ENCODE measurements around the gene SH3RF2. TPM values are rescaled to one million over a fixed set of nuclear protein-coding genes. Genes with fewer than 3 reads are reported as not detected.
"Not testable (repeated sequence)": the region's sequence is repeated elsewhere in the genome, so short reads cannot be mapped to it uniquely, and the experiment has no call there.

Gene SH3RF2
- total RNA-seq, 1 donor from 2014 or later, result 267 TPM

GRCh38 chr5:146082798-146083197 is 146.4 kb downstream of the SH3RF2 start:
- DNase-seq (ENCODE audit: missing footprints) (no peak), ATAC-seq (no peak)
- intact Hi-C loops (cut with DNase I), result no loop called here

DNA sequence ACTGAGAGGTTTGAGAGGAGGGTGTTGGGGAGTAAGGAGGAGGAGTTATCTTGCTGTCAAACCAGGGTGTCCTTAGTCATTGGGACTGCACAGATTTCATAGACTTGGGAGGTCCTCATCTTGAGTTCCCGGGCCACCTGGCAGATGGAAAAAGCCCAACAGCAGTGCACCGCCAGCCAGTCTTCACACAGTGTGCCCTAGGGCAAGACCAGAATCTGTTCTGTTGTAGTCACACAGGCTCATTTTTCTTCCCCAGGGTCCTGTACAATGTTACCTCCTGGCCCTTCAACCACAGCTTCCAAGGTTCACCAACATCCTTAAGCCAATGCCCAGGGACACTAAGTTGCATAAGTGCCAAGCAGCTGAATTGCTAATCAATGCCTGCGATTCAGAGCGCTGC is 148.0 kb downstream of the SH3RF2 start:
- intact Hi-C loops (cut with DNase I), result no loop called here
- ATAC-seq (no peak), DNase-seq (ENCODE audit: missing footprints) (no peak)

DNA sequence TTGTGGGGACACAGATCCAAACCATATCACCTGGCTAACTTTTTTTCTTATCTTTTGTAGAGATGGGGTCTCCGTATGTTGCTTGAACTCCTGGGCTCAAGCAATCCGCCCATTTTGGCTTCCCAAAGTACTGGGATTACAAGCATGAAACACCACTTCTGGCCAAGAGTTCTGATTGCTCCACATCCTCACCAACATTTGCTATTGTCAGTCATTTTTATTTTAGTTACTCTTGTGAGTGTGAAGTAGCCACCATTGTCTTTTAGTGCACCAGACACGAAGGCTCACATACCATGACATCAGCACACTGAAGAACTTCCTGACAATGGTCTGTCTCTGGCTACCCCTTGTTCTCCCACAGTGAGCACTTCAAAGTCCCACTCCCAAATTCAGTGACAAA is 151.7 kb downstream of the SH3RF2 start:
- DNase-seq (ENCODE audit: missing footprints), result no peak
- intact Hi-C loops (cut with DNase I), result no loop called here
- ATAC-seq, result no peak

DNA sequence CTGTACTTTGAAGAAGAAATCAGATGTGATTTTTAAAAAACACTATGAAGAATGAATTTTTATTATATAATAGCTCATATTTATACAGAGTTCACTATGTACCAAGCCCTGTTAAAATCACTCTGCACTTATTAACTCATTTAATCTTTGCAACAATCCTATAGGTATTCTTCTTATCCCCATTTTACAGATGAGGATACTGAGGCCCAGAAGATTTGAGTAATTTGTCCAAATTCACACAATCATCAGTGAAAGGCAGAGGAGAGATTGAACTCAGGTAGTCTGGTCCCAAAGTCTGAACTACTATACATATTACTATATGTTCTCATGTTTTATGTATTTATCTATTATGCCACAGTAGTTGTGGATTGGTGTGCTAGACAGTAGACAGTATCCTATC is 152.9 kb downstream of the SH3RF2 start:
- intact Hi-C loops (cut with DNase I), result no loop called here
- ATAC-seq (no peak), DNase-seq (ENCODE audit: missing footprints) (no peak)

DNA sequence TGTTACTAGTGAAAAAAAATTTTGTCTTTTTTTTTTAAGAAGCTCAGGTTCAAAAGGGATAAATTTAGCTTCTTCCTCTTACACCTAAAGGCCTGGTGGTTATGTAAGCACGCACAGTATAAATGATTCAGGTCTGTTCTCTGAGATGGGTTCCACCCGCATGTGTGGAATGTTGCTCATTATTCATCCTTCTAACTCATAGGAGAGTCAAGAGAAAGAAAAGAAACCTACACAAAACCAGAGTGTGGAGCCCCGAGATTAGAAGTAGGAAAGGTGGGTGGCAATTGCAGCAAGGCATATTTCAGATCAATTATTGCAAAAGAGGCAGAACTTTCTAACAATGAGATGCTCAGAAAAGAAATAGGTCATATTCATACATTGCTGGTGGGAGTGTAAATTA is 155.5 kb downstream of the SH3RF2 start:
- ATAC-seq, result no peak
- intact Hi-C loops (cut with DNase I), result no loop called here
- DNase-seq (ENCODE audit: missing footprints), result no peak

- ATAC-seq, result no peak
- DNase-seq (ENCODE audit: missing footprints), result no peak
- intact Hi-C loops (cut with DNase I), result no loop called here
These were observed 161.7 kb downstream of the SH3RF2 start for GRCh38 chr5:146098047-146098446.

DNA sequence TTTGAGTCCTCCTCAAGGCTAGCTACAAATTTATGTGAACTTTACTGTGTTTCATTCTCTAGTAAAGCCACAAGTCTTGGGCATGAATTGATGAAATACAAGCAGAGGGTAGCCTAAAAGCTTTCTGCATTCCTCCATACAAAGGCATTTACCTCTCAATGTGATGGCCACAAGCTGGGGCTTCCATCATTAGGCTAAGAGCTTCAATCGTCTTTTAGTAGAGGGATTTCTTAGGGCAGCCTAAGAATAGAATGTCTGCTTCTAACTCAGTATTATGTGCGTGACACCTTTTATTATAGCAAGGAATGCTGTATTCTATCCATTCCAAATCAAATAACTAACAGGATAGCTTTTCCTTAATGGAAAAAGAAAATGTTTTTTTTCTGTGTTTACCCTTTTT is 165.3 kb downstream of the SH3RF2 start:
- intact Hi-C loops (cut with DNase I), result no loop called here
- no peak for DNase-seq (ENCODE audit: missing footprints)
- no peak for ATAC-seq

GRCh38 chr5:146103594-146103993 is 167.2 kb downstream of the SH3RF2 start:
- ATAC-seq (peak; percentile 92), DNase-seq (ENCODE audit: missing footprints) (no peak)
- intact Hi-C loops (cut with DNase I), result loop anchor here (1.0 kb wide), 1 partner anchor 32 kb away; no protein-coding TSS in a partner anchor

GRCh38 chr5:146105477-146105876 is 169.1 kb downstream of the SH3RF2 start, which contains the start of gene PLAC8L1:
PLAC8L1 (minus strand) TSS chr5:146105577; CDS start chr5:146104311, 1,266 bp downstream.
- intact Hi-C loops (cut with DNase I), result no loop called here
- DNase-seq (ENCODE audit: missing footprints), result no peak
- ATAC-seq, result no peak

DNA sequence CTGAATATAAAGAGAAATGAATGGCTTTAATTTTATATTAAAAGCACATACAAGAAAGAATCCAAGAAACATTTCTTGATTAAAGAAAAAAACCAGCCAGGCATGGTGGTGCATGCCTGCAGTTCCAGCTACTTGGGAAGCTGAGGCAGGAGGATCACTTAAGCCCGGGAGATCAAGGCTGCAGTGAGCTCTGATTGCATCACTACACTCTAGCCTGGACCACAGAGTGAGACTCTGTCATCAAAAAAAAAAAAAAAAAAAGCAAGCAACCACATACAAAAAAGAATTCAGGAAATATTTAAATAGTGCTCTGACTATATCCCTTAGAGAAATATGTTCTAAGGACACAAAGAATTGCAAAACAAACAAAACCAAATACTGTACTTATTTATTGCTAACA is 171.5 kb downstream of the SH3RF2 start:
- DNase-seq (ENCODE audit: missing footprints) (no peak), ATAC-seq (no peak)
- intact Hi-C loops (cut with DNase I), result no loop called here

GRCh38 chr5:146108870-146109269 is 172.5 kb downstream of the SH3RF2 start:
- ATAC-seq; intact Hi-C loops (cut with DNase I); DNase-seq (ENCODE audit: missing footprints): not testable (repeated sequence)

- ATAC-seq, result no peak
- intact Hi-C loops (cut with DNase I), result no loop called here
These were observed 173.0 kb downstream of the SH3RF2 start for GRCh38 chr5:146109379-146109778.

DNA sequence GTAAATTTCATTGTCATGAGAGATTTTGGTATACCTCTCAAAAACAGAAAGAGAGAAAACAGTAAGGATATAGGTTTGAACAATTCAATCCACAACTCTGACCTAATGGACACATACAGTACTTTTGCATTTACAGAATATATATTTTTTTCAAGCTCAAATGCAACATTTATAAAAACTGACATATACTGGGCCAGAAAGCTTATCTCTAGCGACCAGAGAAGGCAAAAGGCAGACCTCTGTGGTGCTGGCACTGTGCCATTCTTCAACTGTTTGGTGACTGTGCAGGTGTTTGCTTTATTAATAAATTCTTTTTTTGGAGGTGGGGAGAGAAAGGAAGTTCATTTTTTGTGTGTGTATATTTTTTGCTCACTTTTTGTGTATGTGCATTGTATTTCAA is 175.0 kb downstream of the SH3RF2 start:
- ATAC-seq (no peak), DNase-seq (ENCODE audit: missing footprints) (no peak)
- intact Hi-C loops (cut with DNase I), result no loop called here

More at GRCh38 chr5:146109379-146109778, 173.0 kb downstream of the SH3RF2 start:
- no peak for DNase-seq (ENCODE audit: missing footprints)

DNA sequence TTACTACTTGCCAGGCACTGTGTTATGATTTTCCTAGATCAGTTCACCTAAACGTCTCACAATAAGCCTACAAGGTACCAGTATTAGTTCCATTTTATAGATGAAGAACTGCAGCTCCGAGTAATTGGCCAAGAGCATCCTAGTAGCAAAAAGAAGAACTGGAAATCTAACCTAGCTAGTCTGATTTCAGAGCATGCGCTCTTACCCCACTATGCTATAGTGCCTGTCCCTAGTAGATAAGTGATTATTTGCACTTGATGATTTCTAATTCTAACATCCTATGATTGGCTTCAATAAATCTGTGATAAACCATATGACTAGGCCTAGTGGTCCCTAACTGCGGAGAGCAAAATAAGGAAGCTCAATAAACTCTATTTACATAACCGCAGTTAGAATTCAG is 176.1 kb downstream of the SH3RF2 start:
- intact Hi-C loops (cut with DNase I), result no loop called here
- no peak for DNase-seq (ENCODE audit: missing footprints)
- no peak for ATAC-seq

Other genes with a start within 250 kb of the SH3RF2 start
- gene PRELID2, start 101.2 kb upstream of the SH3RF2 start, total RNA-seq, result 33.2 TPM
- gene GRXCR2, start 63.6 kb upstream of the SH3RF2 start, total RNA-seq, result 5.5 TPM
- gene PLAC8L1, start 169.0 kb downstream of the SH3RF2 start, total RNA-seq, result not detected
- gene LARS1, start 246.1 kb downstream of the SH3RF2 start, total RNA-seq, result 85.0 TPM

Data from Right ventricle myocardium inferior (tissue), 1 donor.